SK-N-SH (cell line): ENCODE data around the gene HAGH. TPM values are rescaled to one million over a fixed set of nuclear protein-coding genes. Genes with fewer than 3 reads are reported as not detected.

Source experiments
- CTCF ChIA-PET: fragments of 300-600, 350-600 bp; formaldehyde crosslinking; extraction: SDS; loops from one replicate; lab custom pipeline; 2021; lab: Yijun Ruan, JAX
- POLR2A ChIA-PET: fragments of 350-600 bp; sonication (Branson Sonifier 250); formaldehyde crosslinking; extraction: SDS; loops from one replicate; lab custom pipeline; 2020; ENCODE audit warnings: antibody characterized with exemption, inconsistent platforms; lab: Yijun Ruan, JAX
- DNase-seq: peaks from one replicate; pipeline ENCODE4 v3.0.0; 2012
- H2AFZ ChIP-seq: fragments of 200-600 bp; sonication (generic); 2 replicates; pipeline ENCODE4 v1.8.1; 2016; ENCODE audit warnings: antibody characterized with exemption, mild to moderate bottlenecking, low read depth
- H3F3A ChIP-seq: fragments of 200-600 bp; sonication (generic); replicated peaks from 2 replicates; pipeline ENCODE3; 2016; ENCODE audit warnings: antibody characterized with exemption, mild to moderate bottlenecking; ENCODE audit not compliant: insufficient read depth
- H3K27ac ChIP-seq, 2 experiments: fragments of 200-500 bp in 1 of 2; fragments of 200-600 bp in 1 of 2; sonication (Bioruptor generic) in 1 of 2; sonication (generic), shearing (Covaris generic) in 1 of 2; 2 replicates each; pipeline versions ENCODE4 v1.5.1 to v1.6.1; 2014 to 2016; ENCODE audit warnings: low read depth in 2 of 2, inconsistent platforms in 1 of 2, low read length in 1 of 2, mild to moderate bottlenecking in 1 of 2, mixed read lengths in 1 of 2
- H3K27me3 ChIP-seq: fragments of 200-600 bp; sonication (generic), shearing (Covaris generic); 2 replicates; pipeline ENCODE4 v1.6.1; 2016; ENCODE audit warnings: mixed run types; ENCODE audit not compliant: insufficient read depth
- H3K36me3 ChIP-seq, 2 experiments: fragments of 200-500 bp in 1 of 2; fragments of 200-600 bp in 1 of 2; sonication (Bioruptor generic) in 1 of 2; sonication (generic) in 1 of 2; replicated peaks in 1 of 2; 2 replicates each; pipeline versions ENCODE3 to v1.5.1; 2014 to 2016; ENCODE audit warnings: low read length in 1 of 2, mild to moderate bottlenecking in 1 of 2; ENCODE audit not compliant: insufficient read depth in 2 of 2, control insufficient read depth in 1 of 2
- H3K4me1 ChIP-seq, 2 experiments: fragments of 200-500 bp in 1 of 2; fragments of 200-600 bp in 1 of 2; sonication (Bioruptor generic) in 1 of 2; sonication (generic), shearing (Covaris generic) in 1 of 2; 2 replicates each; pipeline versions ENCODE4 v1.5.1 to v1.6.1; 2014 to 2016; ENCODE audit warnings: low read depth in 1 of 2, low read length in 1 of 2, mixed run types in 1 of 2; ENCODE audit not compliant: insufficient read depth in 2 of 2, control insufficient read depth in 1 of 2
- H3K4me2 ChIP-seq: fragments of 200-600 bp; sonication (generic), shearing (Covaris generic); 2 replicates; pipeline ENCODE4 v1.6.1; 2017; ENCODE audit warnings: mixed run types
- H3K4me3 ChIP-seq, 2 experiments: fragments of 200-500 bp in 1 of 2; fragments of 200-600 bp in 1 of 2; sonication (Bioruptor generic) in 1 of 2; sonication (generic), shearing (Covaris generic) in 1 of 2; 2 replicates each; pipeline versions ENCODE4 v1.5.1 to v1.8.1; 2014 to 2016; ENCODE audit warnings: low read depth in 2 of 2, inconsistent platforms in 1 of 2, low read length in 1 of 2, mild to moderate bottlenecking in 1 of 2, mixed read lengths in 1 of 2, moderate library complexity in 1 of 2
- H3K79me2 ChIP-seq: fragments of 200-600 bp; sonication (generic); 2 replicates; pipeline ENCODE4 v1.8.1; 2017; ENCODE audit warnings: mild to moderate bottlenecking; ENCODE audit not compliant: insufficient read depth
- H3K9ac ChIP-seq: fragments of 200-600 bp; sonication (generic); 2 replicates; pipeline ENCODE4 v1.6.1; 2017; ENCODE audit warnings: mixed run types
- H3K9me2 ChIP-seq: fragments of 200-600 bp; sonication (generic); 2 replicates; pipeline ENCODE4 v1.6.1; 2017; ENCODE audit warnings: mixed run types
- H3K9me3 ChIP-seq: fragments of 200-600 bp; sonication (generic); 2 replicates; pipeline ENCODE4 v1.6.1; 2017; ENCODE audit warnings: mixed run types, mild to moderate bottlenecking, moderate library complexity
- H4K20me1 ChIP-seq: fragments of 200-600 bp; sonication (generic); 2 replicates; pipeline ENCODE4 v1.6.1; 2017; ENCODE audit warnings: mild to moderate bottlenecking, mixed run types; ENCODE audit not compliant: insufficient read depth
- CHD2 ChIP-seq: fragments of 150-350 bp; IDR thresholded peaks from 2 replicates; pipeline ENCODE4 v1.6.1; 2018; ENCODE audit warnings: low read length; ENCODE audit not compliant: partially characterized antibody
- CTCF ChIP-seq: fragments of 200-600 bp; sonication (generic); IDR thresholded peaks from 2 replicates; pipeline ENCODE4 v1.6.1; 2017; ENCODE audit warnings: antibody characterized with exemption, mild to moderate bottlenecking, moderate library complexity
- ELF1 ChIP-seq: IDR thresholded peaks from 2 replicates; pipeline ENCODE4 v1.4.0; 2012
- EP300 ChIP-seq, 2 experiments: IDR thresholded peaks; 2 replicates each; pipeline versions ENCODE4 v1.4.0 to v1.6.1; 2012; ENCODE audit warnings: borderline replicate concordance in 1 of 2, low read depth in 1 of 2, low read length in 1 of 2
- EZH2phosphoT487 ChIP-seq: fragments of 200-600 bp; sonication (generic); IDR thresholded peaks from 2 replicates; pipeline ENCODE4 v1.6.1; 2017; ENCODE audit warnings: low read depth, mixed run types, mild to moderate bottlenecking, antibody characterized with exemption, moderate library complexity, borderline replicate concordance
- GABPA ChIP-seq: IDR thresholded peaks from 2 replicates; pipeline ENCODE4 v1.4.0; 2012; ENCODE audit warnings: low read depth, mild to moderate bottlenecking
- JUND ChIP-seq: IDR thresholded peaks from 2 replicates; pipeline ENCODE4 v1.4.0; 2012
- MEF2A ChIP-seq: IDR thresholded peaks from 2 replicates; pipeline ENCODE4 v1.4.0; 2012; ENCODE audit warnings: low read depth, borderline replicate concordance
- NRF1 ChIP-seq: IDR thresholded peaks from 2 replicates; pipeline ENCODE4 v1.6.1; 2012; ENCODE audit warnings: low read depth, mild to moderate bottlenecking, low read length
- POLR2AphosphoS5 ChIP-seq: IDR thresholded peaks from 2 replicates; pipeline ENCODE4 v1.6.1; 2012; ENCODE audit warnings: low read depth, low read length
- RAD21 ChIP-seq: IDR thresholded peaks from 2 replicates; pipeline ENCODE4 v1.6.1; 2012; ENCODE audit warnings: mild to moderate bottlenecking, low read length
- RCOR1 ChIP-seq: fragments of 150-350 bp; IDR thresholded peaks from 2 replicates; pipeline ENCODE4 v1.6.1; 2017; ENCODE audit warnings: antibody characterized with exemption, low read length
- REST ChIP-seq: IDR thresholded peaks from 2 replicates; pipeline ENCODE4 v1.6.1; 2012; ENCODE audit warnings: mild to moderate bottlenecking, low read depth, low read length, moderate library complexity
- RXRA ChIP-seq: IDR thresholded peaks from 2 replicates; pipeline ENCODE4 v1.4.0; 2012; ENCODE audit warnings: low read depth, mild to moderate bottlenecking, borderline replicate concordance
- SMC3 ChIP-seq: IDR thresholded peaks from 2 replicates; pipeline ENCODE4 v1.6.1; 2012; ENCODE audit warnings: low read depth, low read length, improper control_type of control experiment
- TAF1 ChIP-seq: IDR thresholded peaks from 2 replicates; pipeline ENCODE4 v1.6.1; 2012; ENCODE audit warnings: low read depth, mild to moderate bottlenecking, low read length, moderate library complexity, borderline replicate concordance
- TEAD4 ChIP-seq: IDR thresholded peaks from 2 replicates; pipeline ENCODE4 v1.4.0; 2012; ENCODE audit warnings: mild to moderate bottlenecking, borderline replicate concordance; ENCODE audit not compliant: insufficient read depth
- WGBS: methylation state at CpG from one replicate; pipeline ENCODE4 v1.1.6; 2017; ENCODE audit warnings: low lambda C conversion rate; 5-methylcytosine and 5-hydroxymethylcytosine counted together
- polyA plus RNA-seq, 3 experiments: library from polyadenylated mRNA; depleted of rRNA; stranded (reverse); fragments of >200 nt; gene quantifications; 2 replicates each; pipeline ENCODE4 v1.2.3, GENCODE V29; 2012
- TF ChIP-seq, protein P1 (sequence below): IDR thresholded peaks from 2 replicates; pipeline ENCODE4; 2012

HAGH gene
- polyA plus RNA-seq, 1 of the 3 experiments (the other 2 are of a cell fraction) = 138 TPM

- ChIA-PET CTCF (interaction anchor here (0.5 to 4.4 kb wide), 7 partner anchors 10 to 374 kb away, joined by 3 to 40 read pairs (median 3); partner anchors contain the start of genes NUBP2 and SPSB3), POLR2A (interaction anchor here (1.0 kb wide), 1 partner anchor 9 kb away, joined by 3 read pairs; the partner anchor contains the start of genes NUBP2 and SPSB3)
- Histone ChIP-seq H3K36me3 (peaks cover 6 to 41% of the 10 kb centered on the region in 2 experiments), H3K9me2 (no peaks in the 10 kb centered on the region), H3K9ac (peak overlapping the region; percentile 93), H2AFZ (no peak overlapping the region), H4K20me1 (peaks cover 11% of the 10 kb centered on the region; the same call in 1 of the 2 replicates), H3K79me2 (peaks cover 31% of the 10 kb centered on the region), H3K4me2 (peak overlapping the region; percentile 95), H3K27ac (peak overlapping the region; percentile 78 to 92; a peak in 3 of 4 replicates), H3K4me1 (peaks cover 0 to 32% of the 10 kb centered on the region in 2 experiments; a peak in 2 of 4 replicates), H3K9me3 (no peaks in the 10 kb centered on the region), H3K4me3 (peak overlapping the region; percentile 90 to 91), H3K27me3 (no peaks in the 10 kb centered on the region), H3F3A (peaks cover 11% of the 10 kb centered on the region)
- 22% methylated on average over 17 of the region's 45 CpGs for WGBS
- TF ChIP-seq CTCF (0 out of 2 replicates have a peak, but pooled peaks have one; percentile 3), SMC3 (no peak)
- no peak for DNase-seq
Measured at GRCh38 chr16:1773703-1774447, 52.8 kb downstream of the HAGH start.

DNA sequence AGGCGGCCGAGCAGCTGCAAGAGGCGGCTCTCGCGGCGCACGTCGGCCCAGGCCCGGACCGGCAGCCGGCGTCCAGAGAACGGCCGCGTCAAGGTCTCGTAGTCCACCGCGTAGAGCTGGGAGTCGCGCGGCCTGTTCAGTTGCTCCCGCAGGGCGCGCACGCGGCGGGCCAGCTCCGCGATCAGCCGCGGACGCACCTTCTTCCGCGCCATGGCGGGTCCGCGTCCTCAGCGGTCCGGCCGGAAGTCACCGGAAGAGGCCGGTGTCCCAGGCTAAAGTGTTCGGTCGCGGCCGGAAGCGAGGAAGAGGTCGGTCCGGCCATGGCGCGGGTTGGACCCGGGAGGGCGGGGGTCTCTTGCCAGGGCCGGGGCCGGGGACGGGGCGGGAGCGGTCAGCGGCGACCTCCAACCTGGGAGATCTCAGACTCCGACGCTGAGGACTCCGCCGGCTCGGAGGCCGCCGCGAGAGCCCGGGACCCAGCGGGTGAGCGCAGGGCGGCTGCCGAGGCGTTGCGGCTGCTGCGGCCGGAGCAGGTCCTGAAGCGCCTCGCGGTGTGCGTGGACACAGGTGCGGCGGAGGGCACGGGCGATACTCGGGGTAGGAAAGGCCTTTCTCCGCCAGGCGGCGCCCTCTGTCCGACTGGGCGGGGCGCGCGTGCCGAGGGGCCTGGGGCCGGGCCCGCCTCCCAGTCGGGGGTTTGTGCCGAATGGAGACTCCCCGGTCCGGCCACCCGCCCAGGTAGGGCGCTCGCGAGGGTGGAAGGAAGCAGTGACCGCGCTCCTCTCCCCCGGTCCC, 53.5 kb downstream of the HAGH start, which contains the start of gene MRPS34:
TSS of gene MRPS34 (minus strand) at position 227 of the 795 bp plus-strand sequence. CDS start at position 212, 15 bp downstream.
- peaks cover 31% of the 10 kb centered on the region for H3K79me2 ChIP-seq
- H3K27me3 ChIP-seq = no peaks in the 10 kb centered on the region
- 0% methylated on average over 20 of the region's 108 CpGs for WGBS
- H3K9me3 ChIP-seq = no peaks in the 10 kb centered on the region
- peak within 1 kb of the TSS; percentile 78 to 92 for H3K27ac ChIP-seq
- H3K9me2 ChIP-seq = no peaks in the 10 kb centered on the region
- H3K4me2 ChIP-seq = peak within 1 kb of the TSS; percentile 95
- H3K9ac ChIP-seq = peak within 1 kb of the TSS; percentile 93
- peak within 1 kb of the TSS; percentile 90 to 91 for H3K4me3 ChIP-seq
- peak; percentile 93 for DNase-seq
- H3K4me1 ChIP-seq = peaks cover 0 to 32% of the 10 kb centered on the region in 2 experiments; a peak in 2 of 4 replicates
- CTCF ChIA-PET = interaction anchor here (0.6 to 4.4 kb wide), 11 partner anchors 10 to 410 kb away, joined by 3 to 40 read pairs (median 3); partner anchors contain the start of genes FAHD1, HAGH, MAPK8IP3 and NUBP2
- peaks cover 6 to 41% of the 10 kb centered on the region in 2 experiments for H3K36me3 ChIP-seq
- no peak within 1 kb of the TSS for H2AFZ ChIP-seq
- H3F3A ChIP-seq = peaks cover 11% of the 10 kb centered on the region
- POLR2A ChIA-PET = interaction anchor here (0.6 to 3.8 kb wide), 6 partner anchors 9 to 382 kb away, joined by 3 to 24 read pairs (median 4); partner anchors contain the start of genes JPT2, MAPK8IP3, NUBP2 and SPSB3
- H4K20me1 ChIP-seq = peaks cover 11% of the 10 kb centered on the region; the same call in 1 of the 2 replicates
- TF ChIP-seq RXRA (no peak), RCOR1 (no peak), EZH2phosphoT487 (no peak), GABPA (peak; percentile 95), REST (peak; percentile 45; the same call in 1 of the 2 replicates), TAF1 (peak; percentile 95), CHD2 (no peak), ELF1 (peak; percentile 87), TEAD4 (no peak), JUND (no peak), EP300 (IDR thresholded peaks at IDR 0.05; ENCODE audit: borderline replicate concordance in 1 of 2, low read depth in 1 of 2, low read length in 1 of 2) (no peak), NRF1 (no peak), MEF2A (no peak), RAD21 (peak; percentile 29; the same call in 1 of the 2 replicates), POLR2AphosphoS5 (peak; percentile 74)
- TF ChIP-seq, protein P1, sequence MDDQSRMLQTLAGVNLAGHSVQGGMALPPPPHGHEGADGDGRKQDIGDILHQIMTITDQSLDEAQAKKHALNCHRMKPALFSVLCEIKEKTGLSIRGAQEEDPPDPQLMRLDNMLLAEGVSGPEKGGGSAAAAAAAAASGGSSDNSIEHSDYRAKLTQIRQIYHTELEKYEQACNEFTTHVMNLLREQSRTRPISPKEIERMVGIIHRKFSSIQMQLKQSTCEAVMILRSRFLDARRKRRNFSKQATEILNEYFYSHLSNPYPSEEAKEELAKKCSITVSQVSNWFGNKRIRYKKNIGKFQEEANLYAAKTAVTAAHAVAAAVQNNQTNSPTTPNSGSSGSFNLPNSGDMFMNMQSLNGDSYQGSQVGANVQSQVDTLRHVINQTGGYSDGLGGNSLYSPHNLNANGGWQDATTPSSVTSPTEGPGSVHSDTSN = no peak
